ENCODE measurements around the gene PPP1R9A. TPM values are rescaled to one million over a fixed set of nuclear protein-coding genes. Genes with fewer than 3 reads are reported as not detected.

PPP1R9A gene
- total RNA-seq, 1 experiment from 2014 or later = 13.5 TPM

GRCh38 chr7:95265634-95266033 lies 358.2 kb downstream of the PPP1R9A start:
- no peak for ATAC-seq
- no peaks in the 10 kb centered on the region for H3K9me3 ChIP-seq (ENCODE audit: control insufficient read depth in 1 of 2, insufficient read depth in 1 of 2, low read depth in 1 of 2, low read length in 2 of 2)
- peaks cover 0 to 8% of the 10 kb centered on the region in 2 experiments; a peak in 1 of 4 replicates for H3K4me1 ChIP-seq (ENCODE audit: control insufficient read depth in 1 of 2, insufficient read depth in 2 of 2, low read length in 2 of 2)
- H3K79me2 ChIP-seq (ENCODE audit: insufficient read depth, low read length) = no peaks in the 10 kb centered on the region
- CTCF ChIA-PET = no interaction called here
- DNase-seq (ENCODE audit: low read depth, low spot score) = no peak
- H3K4me3 ChIP-seq (replicated peaks in 1 of 2; ENCODE audit: low read depth in 1 of 2, low read length in 2 of 2) = no peak overlapping the region
- no peak overlapping the region for H3K9ac ChIP-seq (ENCODE audit: low read length)
- intact Hi-C loops (cut with micrococcal nuclease) = no loop called here
- no peaks in the 10 kb centered on the region for H4K20me1 ChIP-seq (ENCODE audit: insufficient read depth)
- TF ChIP-seq SP1 (IDR thresholded peaks at IDR 0.05; ENCODE audit: low read depth) (no peak), POLR2AphosphoS5 (IDR thresholded peaks at IDR 0.05; ENCODE audit: low read depth, low read length) (no peak), RAD21 (IDR thresholded peaks at IDR 0.05; ENCODE audit: low read depth) (no peak), FOSL1 (IDR thresholded peaks at IDR 0.05; ENCODE audit: low read depth) (no peak), JUND (IDR thresholded peaks at IDR 0.05) (no peak), POLR2A (IDR thresholded peaks at IDR 0.05; ENCODE audit: borderline replicate concordance, extremely low read depth, insufficient read depth, insufficient read length) (no peak)
- no peak overlapping the region for H2AFZ ChIP-seq (ENCODE audit: low read depth, low read length, poor library complexity, severe bottlenecking)
- POLR2A ChIA-PET = no interaction called here
- RAD21 ChIA-PET (ENCODE audit: low non-redundant PET in 1 of 2, low total read pairs in 2 of 2, uncharacterized antibody in 2 of 2, unreplicated experiment in 2 of 2) = no interaction called here
- no peak overlapping the region for H3K27ac ChIP-seq (ENCODE audit: low read depth, low read length)
- no TSS peak for BruUV-seq (replicated peaks)
- no peak overlapping the region for H3K4me2 ChIP-seq (ENCODE audit: low read length)
- no peaks in the 10 kb centered on the region for H3K9me2 ChIP-seq (ENCODE audit: insufficient read depth)
- no peaks in the 10 kb centered on the region for H3K36me3 ChIP-seq (ENCODE audit: control insufficient read depth in 1 of 2, insufficient read depth in 2 of 2, low read length in 2 of 2)
- H3K27me3 ChIP-seq (ENCODE audit: insufficient read depth, low read length) = no peaks in the 10 kb centered on the region

DNA sequence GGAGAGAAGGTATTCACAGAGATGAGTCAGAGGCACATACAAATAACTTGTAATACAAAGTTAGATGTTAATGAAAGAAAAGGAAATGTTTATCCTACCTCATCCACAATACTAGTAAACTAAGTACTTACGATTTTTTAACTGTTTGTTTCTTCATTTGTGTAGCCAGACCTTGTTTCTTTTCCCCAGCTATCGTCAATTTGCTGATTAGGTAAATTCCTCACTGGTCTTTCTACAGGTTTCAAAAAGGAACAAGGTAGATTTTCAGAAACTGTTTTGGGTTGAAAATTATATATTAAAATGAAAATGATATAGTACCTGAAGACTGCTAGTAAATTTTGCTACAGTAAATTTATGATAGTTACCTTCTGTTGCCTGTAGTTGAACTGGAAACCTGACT lies 360.4 kb downstream of the PPP1R9A start:
- no peak for ATAC-seq
- CTCF ChIA-PET = no interaction called here
- Histone ChIP-seq H3K4me1 (ENCODE audit: control insufficient read depth in 1 of 2, insufficient read depth in 2 of 2, low read length in 2 of 2) (peaks cover 0 to 8% of the 10 kb centered on the region in 2 experiments; a peak in 1 of 4 replicates), H3K27me3 (ENCODE audit: insufficient read depth, low read length) (no peaks in the 10 kb centered on the region), H3K4me3 (replicated peaks in 1 of 2; ENCODE audit: low read depth in 1 of 2, low read length in 2 of 2) (no peak overlapping the region), H3K27ac (ENCODE audit: low read depth, low read length) (no peak overlapping the region), H3K36me3 (ENCODE audit: control insufficient read depth in 1 of 2, insufficient read depth in 2 of 2, low read length in 2 of 2) (no peaks in the 10 kb centered on the region), H4K20me1 (ENCODE audit: insufficient read depth) (no peaks in the 10 kb centered on the region), H3K9ac (ENCODE audit: low read length) (no peak overlapping the region), H3K9me3 (ENCODE audit: control insufficient read depth in 1 of 2, insufficient read depth in 1 of 2, low read depth in 1 of 2, low read length in 2 of 2) (no peaks in the 10 kb centered on the region), H3K79me2 (ENCODE audit: insufficient read depth, low read length) (no peaks in the 10 kb centered on the region), H2AFZ (ENCODE audit: low read depth, low read length, poor library complexity, severe bottlenecking) (no peak overlapping the region), H3K4me2 (ENCODE audit: low read length) (no peak overlapping the region), H3K9me2 (ENCODE audit: insufficient read depth) (no peaks in the 10 kb centered on the region)
- DNase-seq (ENCODE audit: low read depth, low spot score) = no peak
- intact Hi-C loops (cut with micrococcal nuclease) = no loop called here
- no TSS peak for BruUV-seq (replicated peaks)
- RAD21 ChIA-PET (ENCODE audit: low non-redundant PET in 1 of 2, low total read pairs in 2 of 2, uncharacterized antibody in 2 of 2, unreplicated experiment in 2 of 2) = no interaction called here
- POLR2A ChIA-PET = no interaction called here
- TF ChIP-seq, protein P1, sequence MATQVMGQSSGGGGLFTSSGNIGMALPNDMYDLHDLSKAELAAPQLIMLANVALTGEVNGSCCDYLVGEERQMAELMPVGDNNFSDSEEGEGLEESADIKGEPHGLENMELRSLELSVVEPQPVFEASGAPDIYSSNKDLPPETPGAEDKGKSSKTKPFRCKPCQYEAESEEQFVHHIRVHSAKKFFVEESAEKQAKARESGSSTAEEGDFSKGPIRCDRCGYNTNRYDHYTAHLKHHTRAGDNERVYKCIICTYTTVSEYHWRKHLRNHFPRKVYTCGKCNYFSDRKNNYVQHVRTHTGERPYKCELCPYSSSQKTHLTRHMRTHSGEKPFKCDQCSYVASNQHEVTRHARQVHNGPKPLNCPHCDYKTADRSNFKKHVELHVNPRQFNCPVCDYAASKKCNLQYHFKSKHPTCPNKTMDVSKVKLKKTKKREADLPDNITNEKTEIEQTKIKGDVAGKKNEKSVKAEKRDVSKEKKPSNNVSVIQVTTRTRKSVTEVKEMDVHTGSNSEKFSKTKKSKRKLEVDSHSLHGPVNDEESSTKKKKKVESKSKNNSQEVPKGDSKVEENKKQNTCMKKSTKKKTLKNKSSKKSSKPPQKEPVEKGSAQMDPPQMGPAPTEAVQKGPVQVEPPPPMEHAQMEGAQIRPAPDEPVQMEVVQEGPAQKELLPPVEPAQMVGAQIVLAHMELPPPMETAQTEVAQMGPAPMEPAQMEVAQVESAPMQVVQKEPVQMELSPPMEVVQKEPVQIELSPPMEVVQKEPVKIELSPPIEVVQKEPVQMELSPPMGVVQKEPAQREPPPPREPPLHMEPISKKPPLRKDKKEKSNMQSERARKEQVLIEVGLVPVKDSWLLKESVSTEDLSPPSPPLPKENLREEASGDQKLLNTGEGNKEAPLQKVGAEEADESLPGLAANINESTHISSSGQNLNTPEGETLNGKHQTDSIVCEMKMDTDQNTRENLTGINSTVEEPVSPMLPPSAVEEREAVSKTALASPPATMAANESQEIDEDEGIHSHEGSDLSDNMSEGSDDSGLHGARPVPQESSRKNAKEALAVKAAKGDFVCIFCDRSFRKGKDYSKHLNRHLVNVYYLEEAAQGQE (IDR thresholded peaks at IDR 0.05; ENCODE audit: low read depth) = no peak
- TF ChIP-seq ZNF274 (IDR thresholded peaks at IDR 0.05; ENCODE audit: low read depth, low read length) (no peak), RAD21 (IDR thresholded peaks at IDR 0.05; ENCODE audit: low read depth) (no peak), EZH2 (IDR thresholded peaks at IDR 0.05) (no peak), TCF7L2 (IDR thresholded peaks at IDR 0.05; ENCODE audit: borderline replicate concordance, extremely low read depth, insufficient read depth, insufficient read length) (no peak), JUND (IDR thresholded peaks at IDR 0.05) (no peak), ELF1 (IDR thresholded peaks at IDR 0.05; ENCODE audit: borderline replicate concordance, low read depth) (no peak), CBX3 (IDR thresholded peaks at IDR 0.05; ENCODE audit: low read depth) (no peak), MAX (IDR thresholded peaks at IDR 0.05) (no peak), ZBTB33 (IDR thresholded peaks at IDR 0.05; ENCODE audit: extremely low read depth, insufficient replicate concordance, low read length) (no peak), ZFX (IDR thresholded peaks at IDR 0.05) (no peak), EGR1 (IDR thresholded peaks at IDR 0.05; ENCODE audit: low read depth) (no peak), SP1 (IDR thresholded peaks at IDR 0.05; ENCODE audit: low read depth) (no peak), POLR2A (IDR thresholded peaks at IDR 0.05; ENCODE audit: borderline replicate concordance, extremely low read depth, insufficient read depth, insufficient read length) (no peak)
- TF ChIP-seq, protein P2, sequence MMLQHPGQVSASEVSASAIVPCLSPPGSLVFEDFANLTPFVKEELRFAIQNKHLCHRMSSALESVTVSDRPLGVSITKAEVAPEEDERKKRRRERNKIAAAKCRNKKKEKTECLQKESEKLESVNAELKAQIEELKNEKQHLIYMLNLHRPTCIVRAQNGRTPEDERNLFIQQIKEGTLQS (IDR thresholded peaks at IDR 0.05) = no peak
